Inflammatory macrophage treated with lipopolysaccharide for 4 hours (primary cell): Measurements from ENCODE around the gene CHIA.

Experiments
- DNase-seq: peaks from one replicate; pipeline ENCODE4 v3.0.0-alpha.2; 2020

Gene CHIA

GRCh38 chr1:111369645-111370044 is 79.0 kb downstream of the CHIA start:
- DNase-seq, result no peak
